GM10266 (cell line): Measurements from ENCODE around the gene BPIFB6.

Experiments used
- DNase-seq: peaks from one replicate; pipeline ENCODE4 v3.0.0; 2012; ENCODE audit errors: extremely low spot score
- TF ChIP-seq, protein P1 (sequence below): IDR thresholded peaks from 2 replicates; pipeline ENCODE4 v1.5.1; 2012; ENCODE audit warnings: mild to moderate bottlenecking, low read depth; ENCODE audit not compliant: control insufficient read depth, insufficient read depth; ENCODE audit errors: missing control alignments

The BPIFB6 gene

DNA sequence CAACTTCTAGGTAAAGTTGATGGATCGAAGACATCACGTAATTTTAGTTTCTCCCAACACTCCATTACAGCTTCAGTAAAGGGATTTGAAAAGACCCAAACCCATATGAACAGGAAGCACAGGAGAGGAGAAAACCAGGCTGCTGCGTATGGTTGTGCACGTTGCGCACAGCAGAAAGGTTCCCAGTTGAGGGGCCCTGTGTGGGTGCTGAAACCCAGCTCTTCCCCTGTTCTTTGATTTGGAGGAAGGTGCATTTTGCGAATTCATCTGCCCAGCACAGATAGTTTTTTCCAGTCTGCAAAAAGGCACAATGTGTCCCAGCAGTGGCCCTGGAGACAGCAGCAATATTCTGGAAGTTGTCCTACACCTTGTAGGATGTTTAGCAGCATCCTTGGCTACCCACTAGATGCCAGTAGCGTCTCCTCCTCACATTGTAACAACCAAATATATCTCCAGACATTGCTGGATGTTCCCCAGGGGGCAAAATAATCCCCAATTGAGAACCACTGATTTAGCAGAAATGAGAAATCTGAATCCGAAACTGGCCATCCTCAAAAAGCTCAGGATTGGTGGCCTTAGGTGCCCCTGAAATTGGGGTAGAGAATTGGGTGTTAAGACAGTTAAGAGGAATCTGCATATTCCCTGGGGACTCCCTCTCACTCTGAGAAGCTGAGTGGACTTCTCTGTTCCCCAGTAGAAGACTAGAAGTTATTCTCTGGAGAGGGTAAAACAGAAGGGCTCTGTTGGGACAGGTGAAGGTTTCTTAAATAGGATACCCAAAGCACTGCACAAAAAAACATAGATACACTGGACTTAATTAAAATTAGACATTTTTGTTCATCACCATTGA, 39.4 kb upstream of the BPIFB6 start:
- TF ChIP-seq, protein P1, sequence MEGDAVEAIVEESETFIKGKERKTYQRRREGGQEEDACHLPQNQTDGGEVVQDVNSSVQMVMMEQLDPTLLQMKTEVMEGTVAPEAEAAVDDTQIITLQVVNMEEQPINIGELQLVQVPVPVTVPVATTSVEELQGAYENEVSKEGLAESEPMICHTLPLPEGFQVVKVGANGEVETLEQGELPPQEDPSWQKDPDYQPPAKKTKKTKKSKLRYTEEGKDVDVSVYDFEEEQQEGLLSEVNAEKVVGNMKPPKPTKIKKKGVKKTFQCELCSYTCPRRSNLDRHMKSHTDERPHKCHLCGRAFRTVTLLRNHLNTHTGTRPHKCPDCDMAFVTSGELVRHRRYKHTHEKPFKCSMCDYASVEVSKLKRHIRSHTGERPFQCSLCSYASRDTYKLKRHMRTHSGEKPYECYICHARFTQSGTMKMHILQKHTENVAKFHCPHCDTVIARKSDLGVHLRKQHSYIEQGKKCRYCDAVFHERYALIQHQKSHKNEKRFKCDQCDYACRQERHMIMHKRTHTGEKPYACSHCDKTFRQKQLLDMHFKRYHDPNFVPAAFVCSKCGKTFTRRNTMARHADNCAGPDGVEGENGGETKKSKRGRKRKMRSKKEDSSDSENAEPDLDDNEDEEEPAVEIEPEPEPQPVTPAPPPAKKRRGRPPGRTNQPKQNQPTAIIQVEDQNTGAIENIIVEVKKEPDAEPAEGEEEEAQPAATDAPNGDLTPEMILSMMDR, result no peak
- no peak for DNase-seq

GRCh38 chr20:32993496-32994050, 37.9 kb upstream of the BPIFB6 start:
- TF ChIP-seq, protein P1, result no peak
- no peak for DNase-seq

GRCh38 chr20:32995802-32996201, 35.6 kb upstream of the BPIFB6 start:
- TF ChIP-seq, protein P1, result no peak
- no peak for DNase-seq

- TF ChIP-seq, protein P1, result no peak
- no peak for DNase-seq
Measured at GRCh38 chr20:32997431-32997830, 34.0 kb upstream of the BPIFB6 start.

DNA sequence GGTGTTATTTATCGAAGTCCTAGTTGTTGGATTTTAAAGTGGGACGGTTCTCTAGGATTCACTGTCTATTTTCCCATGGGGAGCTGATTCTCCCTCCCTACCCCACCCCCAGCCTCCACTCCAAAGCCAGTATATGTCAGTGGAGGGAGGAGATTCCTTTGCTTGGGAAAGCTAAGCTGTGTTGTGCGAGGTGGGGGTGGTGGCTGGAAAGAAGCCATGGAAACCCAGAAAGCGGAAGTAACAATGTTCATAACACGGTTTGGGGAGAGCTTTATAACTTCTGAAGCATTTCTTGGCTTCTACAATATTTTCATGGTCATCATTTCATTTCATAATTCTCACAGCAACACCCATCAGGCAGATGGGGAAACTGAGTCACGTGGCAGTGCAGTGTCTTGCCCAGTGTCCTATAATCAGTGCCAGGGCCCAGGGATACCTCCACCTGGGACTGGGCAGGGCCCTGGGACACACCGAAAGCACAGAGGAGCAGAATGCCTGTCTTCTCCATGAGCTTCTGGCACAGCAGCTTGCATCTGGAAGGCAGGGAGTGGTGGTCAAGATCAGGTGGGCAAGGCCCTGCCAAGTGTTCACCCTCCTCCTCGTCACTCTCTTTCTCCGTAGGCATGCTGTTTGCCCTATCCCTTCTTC, 31.7 kb upstream of the BPIFB6 start:
- DNase-seq, result no peak
- TF ChIP-seq, protein P1, result no peak

DNA sequence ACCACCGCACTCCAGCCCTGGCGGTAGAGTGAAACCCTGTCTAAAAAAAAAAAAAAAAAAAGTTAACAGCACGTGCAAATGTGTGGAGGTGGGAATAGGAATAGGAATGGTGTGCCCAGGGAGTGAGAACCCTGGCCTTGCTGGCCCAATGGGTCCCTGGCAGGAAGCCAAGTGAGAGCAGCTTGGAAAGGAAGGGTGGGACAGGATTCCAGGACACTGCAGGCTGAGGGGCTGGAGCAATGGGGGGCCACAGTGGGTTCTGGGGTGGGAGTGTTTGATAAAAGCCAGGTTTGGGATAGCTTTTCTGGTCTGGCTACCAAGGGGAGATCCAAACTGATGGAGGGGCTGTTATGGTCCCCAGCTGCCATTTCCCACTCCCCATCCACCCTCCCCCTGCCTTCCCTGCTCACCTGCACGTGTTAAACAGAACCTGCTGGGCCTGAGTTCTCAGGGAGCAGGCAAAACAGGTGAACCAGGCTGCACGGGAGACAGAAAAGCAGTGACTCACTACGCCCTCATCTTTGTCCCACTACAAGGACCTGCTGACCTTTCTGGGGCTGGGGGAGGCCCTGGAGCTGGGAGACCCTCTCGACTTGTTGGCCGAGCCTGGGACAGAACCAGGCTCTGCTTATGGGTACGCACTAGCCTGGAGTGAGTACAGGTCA, 30.5 kb upstream of the BPIFB6 start:
- no peak for DNase-seq
- TF ChIP-seq, protein P1, result no peak
